Measurements from ENCODE around the gene MASTL. TPM values are rescaled to one million over a fixed set of nuclear protein-coding genes. Genes with fewer than 3 reads are reported as not detected.
"Not testable (repeated sequence)": the region's sequence is repeated elsewhere in the genome, so short reads cannot be mapped to it uniquely, and the experiment has no call there.

Gene MASTL
- total and polyA plus RNA-seq, 2 donors (not counting 1 experiment from before 2014, with no cell fraction given): 7.6 to 12.4 TPM

GRCh38 chr10:27153845-27154193 is 1.3 kb upstream of the MASTL start:
- no peak for TF ChIP-seq CTCF (IDR thresholded peaks at IDR 0.05)
- TF ChIP-seq EZH2 (IDR thresholded peaks at IDR 0.05; ENCODE audit: borderline replicate concordance, insufficient read depth, low read depth, low read length, poor library complexity, severe bottlenecking): no peak
- no peak for ATAC-seq (ENCODE audit: low read depth)
- Mint-ChIP-seq H3K4me3 (peak overlapping the region; percentile 96), H3K4me1 (peaks cover 50% of the 10 kb centered on the region), H3K9me3 (ENCODE audit: insufficient read depth) (no peaks in the 10 kb centered on the region), H3K27ac (peak overlapping the region; percentile 100), H3K27me3 (no peaks in the 10 kb centered on the region)
- peak overlapping the region; percentile 93 for H3K9ac ChIP-seq (ENCODE audit: low read length)
- H3K4me1 ChIP-seq (ENCODE audit: control insufficient read depth in 2 of 2, insufficient read depth in 2 of 2, low read length in 2 of 2): peaks cover 20 to 29% of the 10 kb centered on the region in 2 donors
- WGBS (ENCODE audit: insufficient coverage): under 1% methylated on average over 18 of the region's 18 CpGs
- H3K27me3 ChIP-seq (replicated peaks in 1 of 4; ENCODE audit: control extremely low read depth in 1 of 4, control insufficient read depth in 3 of 4, insufficient read depth in 4 of 4, low read length in 3 of 4): no peaks in the 10 kb centered on the region
- intact Hi-C loops (cut with micrococcal nuclease): loop anchor here (1.0 to 2.0 kb wide), 3 partner anchors 88 to 1149 kb away; partner anchors contain the start of genes APBB1IP and MPP7
- ChIA-PET CTCF (interaction anchor here (0.7 to 2.0 kb wide), 8 partner anchors 8 to 694 kb away, joined by 3 to 10 read pairs (median 3); partner anchors contain the start of gene ACBD5), POLR2A (interaction anchor here (0.6 to 1.9 kb wide), 14 partner anchors 30 to 1379 kb away, joined by 3 to 30 read pairs (median 4); partner anchors contain the start of genes ABI1, ACBD5, ANKRD26 and RAB18)
- no peak for DNase-seq
- peak overlapping the region; percentile 67 for H2AFZ ChIP-seq (ENCODE audit: insufficient read depth, low read depth, low read length, poor library complexity, severe bottlenecking)
- H3K36me3 ChIP-seq (replicated peaks in 1 of 2; ENCODE audit: control extremely low read depth in 1 of 2, control insufficient read depth in 1 of 2, extremely low read depth in 1 of 2, insufficient read depth in 2 of 2, low read length in 1 of 2): peaks cover under 1 to 2% of the 10 kb centered on the region in 2 experiments
- H4K20me1 ChIP-seq (ENCODE audit: control insufficient read depth, insufficient read depth, low read length, poor library complexity, severe bottlenecking): peaks cover 36% of the 10 kb centered on the region
- H3K9me3 ChIP-seq (ENCODE audit: control extremely low read depth in 1 of 3, control insufficient read depth in 2 of 3, insufficient read depth in 1 of 3, low read length in 2 of 3): no peaks in the 10 kb centered on the region
- peak overlapping the region; percentile 74 for H3K4me2 ChIP-seq (replicated peaks; ENCODE audit: low read depth, low read length, poor library complexity, severe bottlenecking)
- H3K4me3 ChIP-seq (ENCODE audit: control extremely low read depth in 1 of 5, extremely low read depth in 1 of 5, insufficient read depth in 1 of 5, low read depth in 2 of 5, low read length in 4 of 5): peak overlapping the region; percentile 73 to 99 (median 95)
- peak overlapping the region; percentile 97 for H3K27ac ChIP-seq (ENCODE audit: low read length in 2 of 2)
- peaks cover 66% of the 10 kb centered on the region for H3K79me2 ChIP-seq (ENCODE audit: control insufficient read depth, insufficient read depth, low read length)

- DNase-seq; intact Hi-C loops (cut with micrococcal nuclease); H3K9me3 Mint-ChIP-seq (ENCODE audit: insufficient read depth); H3K27me3 Mint-ChIP-seq; H3K27me3 ChIP-seq (replicated peaks in 1 of 4; ENCODE audit: control extremely low read depth in 1 of 4, control insufficient read depth in 3 of 4, insufficient read depth in 4 of 4, low read length in 3 of 4); CTCF ChIA-PET; ATAC-seq (ENCODE audit: low read depth); H3K9me3 ChIP-seq (ENCODE audit: control extremely low read depth in 1 of 3, control insufficient read depth in 2 of 3, insufficient read depth in 1 of 3, low read length in 2 of 3): not testable (repeated sequence)
- Histone ChIP-seq H3K4me2 (replicated peaks; ENCODE audit: low read depth, low read length, poor library complexity, severe bottlenecking) (peak overlapping the region; percentile 74), H3K9ac (ENCODE audit: low read length) (peak overlapping the region; percentile 93), H3K36me3 (replicated peaks in 1 of 2; ENCODE audit: control extremely low read depth in 1 of 2, control insufficient read depth in 1 of 2, extremely low read depth in 1 of 2, insufficient read depth in 2 of 2, low read length in 1 of 2) (peaks cover 4 to 12% of the 10 kb centered on the region in 2 experiments), H3K27ac (ENCODE audit: low read length in 2 of 2) (peak overlapping the region; percentile 97), H2AFZ (ENCODE audit: insufficient read depth, low read depth, low read length, poor library complexity, severe bottlenecking) (peak overlapping the region; percentile 71), H3K4me1 (ENCODE audit: control insufficient read depth in 2 of 2, insufficient read depth in 2 of 2, low read length in 2 of 2) (peaks cover 16 to 29% of the 10 kb centered on the region in 2 donors), H3K4me3 (ENCODE audit: control extremely low read depth in 1 of 5, extremely low read depth in 1 of 5, insufficient read depth in 1 of 5, low read depth in 2 of 5, low read length in 4 of 5) (peak overlapping the region; percentile 55 to 98 (median 88)), H4K20me1 (ENCODE audit: control insufficient read depth, insufficient read depth, low read length, poor library complexity, severe bottlenecking) (peaks cover 12% of the 10 kb centered on the region), H3K79me2 (ENCODE audit: control insufficient read depth, insufficient read depth, low read length) (peaks cover 39% of the 10 kb centered on the region)
- WGBS (ENCODE audit: insufficient coverage): 78% methylated on average over 10 of the region's 17 CpGs
- Mint-ChIP-seq H3K4me1 (peaks cover 39% of the 10 kb centered on the region), H3K27ac (peak overlapping the region; percentile 26), H3K4me3 (peak overlapping the region; percentile 96)
- POLR2A ChIA-PET: interaction anchor here (0.7 to 1.2 kb wide), 2 partner anchors 23 to 85 kb away, joined by 3 read pairs; no protein-coding TSS in a partner anchor
These were observed 1.4 kb downstream of the MASTL start for GRCh38 chr10:27156566-27156965.
